ENCODE measurements around the gene TGM5. TPM values are rescaled to one million over a fixed set of nuclear protein-coding genes. Genes with fewer than 3 reads are reported as not detected.

TGM5 gene
- total and polyA plus RNA-seq, 10 donors: 0.02 TPM; not detected in 9

- no peaks in the 10 kb centered on the region for H3K36me3 ChIP-seq
- TF ChIP-seq POLR2AphosphoS5 (IDR thresholded peaks at IDR 0.05) (no peak), POLR2A (IDR thresholded peaks at IDR 0.05) (no peak), CTCF (IDR thresholded peaks at IDR 0.05 in 8 of 11, conservative IDR thresholded peaks at IDR 0.05 in 3 of 11) (no peak)
- no peak overlapping the region for H3K4me3 ChIP-seq
- DNase-seq: no peak
- WGBS, 5 donors: 83 to 100% (median 89%) methylated on average over 1 of the region's 1 CpG
- intact Hi-C loops (cut with DNase I; ENCODE audit: low total_unique reads): no loop called here
- H3K9me3 ChIP-seq: no peaks in the 10 kb centered on the region
- no peak overlapping the region for H3K27ac ChIP-seq
- H3K27me3 ChIP-seq (replicated peaks in 1 of 7): peaks cover 0 to 21% (median 0%) of the 10 kb centered on the region in 7 donors
- peaks cover 0 to 23% (median 6%) of the 10 kb centered on the region in 6 donors for H3K4me1 ChIP-seq
These were observed 25.6 kb downstream of the TGM5 start for GRCh38 chr15:43241100-43241499.

- H3K27ac ChIP-seq: no peak overlapping the region
- no peak for DNase-seq
- peaks cover 0 to 21% (median 0%) of the 10 kb centered on the region in 7 donors for H3K27me3 ChIP-seq (replicated peaks in 1 of 7)
- H3K4me3 ChIP-seq: no peak overlapping the region
- no peaks in the 10 kb centered on the region for H3K9me3 ChIP-seq
- intact Hi-C loops (cut with DNase I; ENCODE audit: low total_unique reads): no loop called here
- no peaks in the 10 kb centered on the region for H3K36me3 ChIP-seq
- TF ChIP-seq POLR2AphosphoS5 (IDR thresholded peaks at IDR 0.05) (no peak), CTCF (IDR thresholded peaks at IDR 0.05 in 8 of 11, conservative IDR thresholded peaks at IDR 0.05 in 3 of 11) (no peak), POLR2A (IDR thresholded peaks at IDR 0.05) (no peak)
- 30 to 37% (median 34%) methylated on average over 7 of the region's 7 CpGs for WGBS, 5 donors
- H3K4me1 ChIP-seq: peaks cover 0 to 23% (median 6%) of the 10 kb centered on the region in 6 donors
These were observed 26.8 kb downstream of the TGM5 start for GRCh38 chr15:43239732-43240491.

- no peak overlapping the region for H3K27ac ChIP-seq
- DNase-seq: no peak
- intact Hi-C loops (cut with DNase I; ENCODE audit: low total_unique reads): no loop called here
- no peaks in the 10 kb centered on the region for H3K36me3 ChIP-seq
- H3K4me3 ChIP-seq: no peak overlapping the region
- peaks cover 0 to 23% (median 6%) of the 10 kb centered on the region in 6 donors for H3K4me1 ChIP-seq
- peaks cover 0 to 26% (median 0%) of the 10 kb centered on the region in 7 donors for H3K27me3 ChIP-seq (replicated peaks in 1 of 7)
- TF ChIP-seq POLR2A (IDR thresholded peaks at IDR 0.05): no peak
- TF ChIP-seq POLR2AphosphoS5 (IDR thresholded peaks at IDR 0.05): no peak
- no peak for TF ChIP-seq CTCF (IDR thresholded peaks at IDR 0.05 in 8 of 11, conservative IDR thresholded peaks at IDR 0.05 in 3 of 11)
- H3K9me3 ChIP-seq: no peaks in the 10 kb centered on the region
- 57 to 84% (median 59%) methylated on average over 10 of the region's 10 CpGs for WGBS, 5 donors
These were observed 28.0 kb downstream of the TGM5 start for GRCh38 chr15:43238671-43239131.

GRCh38 chr15:43237842-43238470, 28.8 kb downstream of the TGM5 start:
- DNase-seq: no peak
- no peak overlapping the region for H3K27ac ChIP-seq
- WGBS, 5 donors: 75 to 89% (median 81%) methylated on average over 9 of the region's 9 CpGs

More at GRCh38 chr15:43237842-43238470, 28.8 kb downstream of the TGM5 start:
- peaks cover 0 to 26% (median 0%) of the 10 kb centered on the region in 7 donors for H3K27me3 ChIP-seq (replicated peaks in 1 of 7)
- no peaks in the 10 kb centered on the region for H3K36me3 ChIP-seq
- intact Hi-C loops (cut with DNase I; ENCODE audit: low total_unique reads): no loop called here
- peaks cover 0 to 23% (median 6%) of the 10 kb centered on the region in 6 donors for H3K4me1 ChIP-seq
- H3K9me3 ChIP-seq: no peaks in the 10 kb centered on the region
- H3K4me3 ChIP-seq: no peak overlapping the region
- TF ChIP-seq POLR2A (IDR thresholded peaks at IDR 0.05) (no peak), CTCF (IDR thresholded peaks at IDR 0.05 in 8 of 11, conservative IDR thresholded peaks at IDR 0.05 in 3 of 11) (no peak), POLR2AphosphoS5 (IDR thresholded peaks at IDR 0.05) (no peak)
